Panc1 (cell line): ENCODE measurements around the gene YWHAQ.

Experiments used
- CTCF ChIP-seq: fragments of 450-650 bp; IDR thresholded peaks from 2 replicates; pipeline ENCODE4 v1.5.1; 2017; ENCODE audit warnings: mild to moderate bottlenecking
- POLR2AphosphoS5 ChIP-seq: IDR thresholded peaks from 2 replicates; pipeline ENCODE4 v1.6.1; 2012; ENCODE audit warnings: mild to moderate bottlenecking, low read depth, low read length, moderate library complexity
- REST ChIP-seq, 2 experiments: IDR thresholded peaks; 2 replicates each; pipeline ENCODE4 v1.6.1; 2011 to 2012; ENCODE audit warnings: low read depth in 2 of 2, control low read depth in 1 of 2, low read length in 1 of 2, mild to moderate bottlenecking in 1 of 2, moderate library complexity in 1 of 2; ENCODE audit not compliant: insufficient read depth in 1 of 2
- SIN3A ChIP-seq: IDR thresholded peaks from 2 replicates; pipeline ENCODE4 v1.6.1; 2012; ENCODE audit warnings: low read depth, mild to moderate bottlenecking, low read length, moderate library complexity, borderline replicate concordance; ENCODE audit not compliant: insufficient read depth

- TF ChIP-seq CTCF, result no peak
- TF ChIP-seq SIN3A, result 0 out of 2 replicates have a peak, but pooled peaks have one; percentile 46
- TF ChIP-seq POLR2AphosphoS5, result peak; percentile 98
- 0 out of 4 replicates have a peak, but pooled peaks of 1 of the 2 experiments have one; percentile 6 for TF ChIP-seq REST (IDR thresholded peaks at IDR 0.05; ENCODE audit: insufficient read depth in 1 of 2, low read depth in 2 of 2, low read length in 1 of 2)
Measured at GRCh38 chr2:9630736-9631552, at the start of gene YWHAQ.
